ENCODE measurements around the gene TLR4. TPM values are rescaled to one million over a fixed set of nuclear protein-coding genes. Genes with fewer than 3 reads are reported as not detected.

The TLR4 gene
- total RNA-seq, 1 experiment from 2014 or later, result not detected

GRCh38 chr9:117745598-117745997 lies 41.4 kb downstream of the TLR4 start:
- H3K27me3 ChIP-seq (ENCODE audit: control insufficient read depth, insufficient read depth, low read length), result no peaks in the 10 kb centered on the region
- no peaks in the 10 kb centered on the region for H3K36me3 ChIP-seq (replicated peaks; ENCODE audit: control insufficient read depth, insufficient read depth, low read length)
- no peak overlapping the region for H3K4me3 ChIP-seq (ENCODE audit: insufficient read depth, low read depth, low read length)
- DNase-seq, result no peak

- no peak for DNase-seq
- H3K27me3 ChIP-seq (ENCODE audit: control insufficient read depth, insufficient read depth, low read length), result no peaks in the 10 kb centered on the region
- H3K4me3 ChIP-seq (ENCODE audit: insufficient read depth, low read depth, low read length), result no peak overlapping the region
- no peaks in the 10 kb centered on the region for H3K36me3 ChIP-seq (replicated peaks; ENCODE audit: control insufficient read depth, insufficient read depth, low read length)
Observed at GRCh38 chr9:117746263-117746662, 42.1 kb downstream of the TLR4 start.

- no peaks in the 10 kb centered on the region for H3K27me3 ChIP-seq (ENCODE audit: control insufficient read depth, insufficient read depth, low read length)
- no peak for DNase-seq
Observed at GRCh38 chr9:117747386-117747970, 43.3 kb downstream of the TLR4 start.

DNA sequence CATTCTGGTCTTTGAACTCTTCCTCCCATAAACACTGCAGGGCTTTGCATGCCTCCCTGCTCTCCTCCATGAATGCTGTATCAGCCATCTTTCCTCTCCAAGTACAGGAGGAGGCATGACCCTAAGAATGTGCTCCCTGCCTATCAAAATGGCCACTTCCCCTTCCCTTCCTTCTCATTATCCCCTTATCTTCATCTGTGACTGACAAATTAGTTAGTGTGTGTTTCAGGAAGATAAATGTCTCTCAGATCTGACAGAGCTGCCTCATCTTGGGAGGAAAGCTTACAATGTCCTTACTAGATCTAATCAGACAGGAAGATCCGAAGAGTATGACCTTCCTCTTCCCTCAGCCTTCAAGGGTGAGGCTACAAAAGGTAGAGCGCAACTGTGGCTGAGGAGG lies 46.2 kb downstream of the TLR4 start:
- Histone ChIP-seq H3K36me3 (replicated peaks; ENCODE audit: control insufficient read depth, insufficient read depth, low read length) (no peaks in the 10 kb centered on the region), H3K4me3 (ENCODE audit: insufficient read depth, low read depth, low read length) (no peak overlapping the region), H3K27me3 (ENCODE audit: control insufficient read depth, insufficient read depth, low read length) (no peaks in the 10 kb centered on the region)
- DNase-seq, result no peak

More at GRCh38 chr9:117747386-117747970, 43.3 kb downstream of the TLR4 start:
- Histone ChIP-seq H3K4me3 (ENCODE audit: insufficient read depth, low read depth, low read length) (no peak overlapping the region), H3K36me3 (replicated peaks; ENCODE audit: control insufficient read depth, insufficient read depth, low read length) (no peaks in the 10 kb centered on the region)

DNA sequence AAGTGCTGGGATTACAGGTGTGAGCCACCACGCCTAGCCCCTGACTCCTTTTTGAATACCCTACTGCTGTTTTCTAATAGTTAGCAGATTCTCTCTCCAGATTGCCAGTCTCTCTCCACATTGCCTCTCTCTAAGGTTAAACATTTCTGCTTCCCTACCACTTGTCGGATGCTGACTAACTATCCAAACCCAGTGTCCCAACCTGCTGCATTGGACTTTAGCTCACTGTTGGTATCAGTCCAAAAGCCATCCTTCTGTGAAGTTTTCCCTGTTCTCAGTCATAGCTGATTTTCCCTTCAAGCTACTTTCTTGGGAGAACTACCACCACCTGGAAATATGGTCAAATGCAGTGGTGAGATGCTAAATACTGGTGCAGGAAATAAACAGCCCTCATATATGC lies 48.7 kb downstream of the TLR4 start:
- Histone ChIP-seq H3K27me3 (ENCODE audit: control insufficient read depth, insufficient read depth, low read length) (no peaks in the 10 kb centered on the region), H3K4me3 (ENCODE audit: insufficient read depth, low read depth, low read length) (no peak overlapping the region), H3K36me3 (replicated peaks; ENCODE audit: control insufficient read depth, insufficient read depth, low read length) (no peaks in the 10 kb centered on the region)
- DNase-seq, result no peak

GRCh38 chr9:117757561-117758190 lies 53.5 kb downstream of the TLR4 start:
- no peak for DNase-seq
- H3K27me3 ChIP-seq (ENCODE audit: control insufficient read depth, insufficient read depth, low read length), result no peaks in the 10 kb centered on the region

DNA sequence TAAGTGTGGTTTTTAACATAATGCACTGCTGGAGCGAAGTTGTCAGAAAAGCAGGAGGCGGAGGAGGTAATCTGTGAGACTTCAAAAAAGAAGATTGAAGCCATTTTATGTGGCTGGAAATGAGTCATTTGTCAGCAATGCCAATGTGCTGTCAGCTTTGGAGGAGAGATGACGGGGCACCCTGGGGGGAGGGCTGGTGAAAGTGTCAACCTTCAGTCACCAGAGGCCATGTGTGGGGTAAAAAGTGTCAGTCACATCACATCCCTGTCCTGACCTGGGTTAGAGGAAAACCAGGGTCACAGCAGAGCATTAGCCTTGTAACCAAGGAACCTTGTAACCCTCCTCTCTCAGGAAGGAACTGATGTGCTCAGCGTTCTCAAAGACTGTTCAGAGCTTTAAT lies 59.1 kb downstream of the TLR4 start:
- Histone ChIP-seq H3K27me3 (ENCODE audit: control insufficient read depth, insufficient read depth, low read length) (no peaks in the 10 kb centered on the region), H3K36me3 (replicated peaks; ENCODE audit: control insufficient read depth, insufficient read depth, low read length) (no peaks in the 10 kb centered on the region), H3K4me3 (ENCODE audit: insufficient read depth, low read depth, low read length) (no peak overlapping the region)
- DNase-seq, result no peak

More at GRCh38 chr9:117757561-117758190, 53.5 kb downstream of the TLR4 start:
- Histone ChIP-seq H3K4me3 (ENCODE audit: insufficient read depth, low read depth, low read length) (no peak overlapping the region), H3K36me3 (replicated peaks; ENCODE audit: control insufficient read depth, insufficient read depth, low read length) (no peaks in the 10 kb centered on the region)

GRCh38 chr9:117768750-117769395 lies 64.7 kb downstream of the TLR4 start:
- H3K36me3 ChIP-seq (replicated peaks; ENCODE audit: control insufficient read depth, insufficient read depth, low read length), result no peaks in the 10 kb centered on the region
- no peak for DNase-seq
- no peak overlapping the region for H3K4me3 ChIP-seq (ENCODE audit: insufficient read depth, low read depth, low read length)
- H3K27me3 ChIP-seq (ENCODE audit: control insufficient read depth, insufficient read depth, low read length), result no peaks in the 10 kb centered on the region

DNA sequence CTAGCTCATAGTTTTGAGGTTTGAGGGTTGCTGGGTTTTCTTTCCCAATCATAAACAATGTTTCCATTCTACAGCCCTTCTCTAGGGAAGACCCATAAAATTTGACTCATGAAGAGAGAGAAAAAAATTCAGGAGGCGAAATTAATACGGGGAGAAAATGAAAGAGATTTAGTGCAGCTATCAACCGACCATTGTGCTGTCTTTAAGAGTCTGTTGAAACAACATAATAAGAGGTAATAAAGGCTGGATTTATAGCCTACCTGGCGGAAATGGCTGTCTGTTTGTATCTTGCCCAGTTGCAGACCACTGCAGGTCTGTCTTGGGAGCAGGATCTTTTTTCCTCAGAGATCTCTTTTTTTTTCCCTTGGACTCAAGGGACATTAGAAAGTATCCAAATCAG lies 66.9 kb downstream of the TLR4 start:
- no peak for DNase-seq
- Histone ChIP-seq H3K4me3 (ENCODE audit: insufficient read depth, low read depth, low read length) (no peak overlapping the region), H3K27me3 (ENCODE audit: control insufficient read depth, insufficient read depth, low read length) (no peaks in the 10 kb centered on the region), H3K36me3 (replicated peaks; ENCODE audit: control insufficient read depth, insufficient read depth, low read length) (no peaks in the 10 kb centered on the region)

DNA sequence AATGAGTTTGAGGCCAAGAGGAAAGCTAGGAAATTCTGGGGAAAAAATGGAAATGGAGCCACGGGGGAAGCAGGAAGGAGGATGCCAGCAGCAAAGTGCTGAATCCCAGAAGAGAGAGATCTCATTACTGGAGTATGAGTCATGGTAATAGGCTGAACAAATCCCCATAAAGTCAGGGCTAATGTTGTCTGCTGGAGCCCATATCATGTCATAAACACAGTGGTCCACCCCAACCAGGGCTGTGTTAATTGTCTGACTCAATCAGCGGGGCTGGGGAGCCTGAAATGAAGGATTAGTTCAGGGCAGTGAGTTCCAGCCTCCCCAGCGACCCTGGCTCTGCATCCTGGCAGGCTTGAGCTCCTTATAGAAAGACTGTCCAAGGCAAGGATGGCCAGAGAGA lies 68.8 kb downstream of the TLR4 start:
- Histone ChIP-seq H3K36me3 (replicated peaks; ENCODE audit: control insufficient read depth, insufficient read depth, low read length) (no peaks in the 10 kb centered on the region), H3K4me3 (ENCODE audit: insufficient read depth, low read depth, low read length) (no peak overlapping the region), H3K27me3 (ENCODE audit: control insufficient read depth, insufficient read depth, low read length) (no peaks in the 10 kb centered on the region)
- no peak for DNase-seq
